K562 (cell line): ENCODE data around the gene CELSR2. TPM values are rescaled to one million over a fixed set of nuclear protein-coding genes. Genes with fewer than 3 reads are reported as not detected.
A peak's percentile ranks its signal among the peaks of the same experiment; 100 is the strongest.

Source experiments
- ATAC-seq: fragments of 200-7000 bp; cut with Tn5 transposase; 3 replicates; pipeline ENCODE4 v1.9.1; 2020; ENCODE audit warnings: moderate library complexity
- BruUV-seq: library from RNA; stranded (reverse); fragments of 400-500 nt; replicated peaks from 2 replicates; lab custom pipeline; 2021; lab: Mats Ljungman, UMichigan
- CTCF ChIA-PET: fragments of 300-600 bp; formaldehyde crosslinking; extraction: SDS; loops from one replicate; lab custom pipeline; 2021; ENCODE audit warnings: low intra/inter-chr PET ratio; lab: Yijun Ruan, JAX
- POLR2A ChIA-PET: fragments of 300-600, 350-650 bp; sonication (Branson Sonifier 250); formaldehyde crosslinking; extraction: SDS; loops from one replicate; lab custom pipeline; 2021; ENCODE audit warnings: antibody characterized with exemption, inconsistent platforms; lab: Yijun Ruan, JAX
- DNase-seq, 4 experiments: peaks; one replicate each; pipeline versions ENCODE4 v3.0.0 to v3.0.0-alpha.2; 2011 to 2018; ENCODE audit warnings: low spot score in 3 of 4, mixed read lengths in 3 of 4; ENCODE audit errors: extremely low read depth in 1 of 4
- FAIRE-seq: peaks from 2 replicates; lab custom pipeline; 2011; peaks lifted over from hg19 to GRCh38; lab: Jason Lieb, UNC
- H2AFZ ChIP-seq: 2 replicates; pipeline ENCODE4 v1.6.0; 2011; ENCODE audit warnings: low read depth, low read length, control low read depth, inconsistent platforms
- H3K27ac ChIP-seq: fragments of 200-600 bp; 3 replicates; pipeline ENCODE4 v1.8.0; 2011; ENCODE audit warnings: low read depth, mild to moderate bottlenecking, control low read depth, inconsistent platforms, low read length, moderate library complexity, mixed read lengths; ENCODE audit errors: extremely low read depth
- H3K27me3 ChIP-seq, 2 experiments: fragments of 300-600 bp in 1 of 2; 2 replicates in 1 of 2; 3 replicates in 1 of 2; pipeline versions ENCODE4 v1.6.0 to v1.8.0; 2011; ENCODE audit warnings: inconsistent platforms in 2 of 2, low read length in 2 of 2, mild to moderate bottlenecking in 1 of 2, mixed read lengths in 1 of 2, moderate library complexity in 1 of 2; ENCODE audit not compliant: control insufficient read depth in 2 of 2, insufficient read depth in 2 of 2
- H3K36me3 ChIP-seq: fragments of 300-600 bp; 3 replicates; pipeline ENCODE4 v1.8.0; 2011; ENCODE audit warnings: mild to moderate bottlenecking, low read length, inconsistent platforms; ENCODE audit not compliant: control insufficient read depth, insufficient read depth
- H3K4me1 ChIP-seq, 2 experiments: fragments of 200-600 bp in 1 of 2; replicated peaks in 1 of 2; 2 replicates in 1 of 2; 3 replicates in 1 of 2; pipeline versions ENCODE4 v1.5.1 to v1.8.0; 2011; ENCODE audit warnings: inconsistent platforms in 2 of 2, low read length in 2 of 2, mild to moderate bottlenecking in 1 of 2, mixed read lengths in 1 of 2, moderate library complexity in 1 of 2; ENCODE audit not compliant: control insufficient read depth in 2 of 2, insufficient read depth in 2 of 2
- H3K4me2 ChIP-seq: 2 replicates; pipeline ENCODE4 v1.6.1; 2011; ENCODE audit warnings: low read length, control low read depth, inconsistent platforms, mixed read lengths; ENCODE audit not compliant: insufficient read depth
- H3K4me3 ChIP-seq: fragments of 200-600 bp; sonication (generic), shearing (Covaris generic); 2 replicates; pipeline ENCODE4 v1.5.1; 2016; ENCODE audit warnings: control low read depth, inconsistent platforms
- H3K79me2 ChIP-seq: fragments of 200-600 bp; 3 replicates; pipeline ENCODE4 v1.8.0; 2011; ENCODE audit warnings: low read length, inconsistent platforms; ENCODE audit not compliant: control insufficient read depth, insufficient read depth
- H3K9ac ChIP-seq, 2 experiments: 2 replicates each; pipeline versions ENCODE4 v1.6.0 to v1.6.1; 2011; ENCODE audit warnings: low read depth in 2 of 2, low read length in 2 of 2, control low read depth in 1 of 2, inconsistent platforms in 1 of 2, mild to moderate bottlenecking in 1 of 2, mixed read lengths in 1 of 2; ENCODE audit not compliant: insufficient read depth in 1 of 2
- H3K9me1 ChIP-seq: one replicate; pipeline ENCODE4 v1.6.0; 2011; ENCODE audit warnings: inconsistent platforms, mild to moderate bottlenecking, low read length, moderate library complexity; ENCODE audit not compliant: control insufficient read depth, insufficient read depth
- H3K9me3 ChIP-seq: replicated peaks from 2 replicates; pipeline ENCODE4 v1.5.1; 2011; ENCODE audit warnings: low read depth, low read length, inconsistent platforms; ENCODE audit not compliant: control insufficient read depth, insufficient read depth
- H4K20me1 ChIP-seq: replicated peaks from 2 replicates; pipeline ENCODE4 v1.6.1; 2011; ENCODE audit warnings: low read length, inconsistent platforms, mixed read lengths; ENCODE audit not compliant: control insufficient read depth, insufficient read depth
- ILK ChIP-seq: fragments of 450-650 bp; IDR thresholded peaks from 2 replicates; pipeline ENCODE4 v1.6.1; 2016; ENCODE audit warnings: missing genetic modification characterization, low read depth, mild to moderate bottlenecking, missing compliant biosample characterization, moderate library complexity, borderline replicate concordance
- KLF6 ChIP-seq: fragments of 250-450 bp; sonication (Bioruptor Pico); IDR thresholded peaks from 2 replicates; pipeline ENCODE4 v1.4.0; 2020; ENCODE audit warnings: mild to moderate bottlenecking, moderate library complexity, borderline replicate concordance
- NR2C1 ChIP-seq, 2 experiments: fragments of 450-650 bp; IDR thresholded peaks; 2 replicates each; pipeline ENCODE4 v1.6.1; 2017; ENCODE audit warnings: mild to moderate bottlenecking in 2 of 2, antibody characterized with exemption in 1 of 2, inconsistent platforms in 1 of 2, missing compliant biosample characterization in 1 of 2, missing genetic modification characterization in 1 of 2
- PCBP1 ChIP-seq: fragments of 200-400 bp; formaldehyde crosslinking; IDR thresholded peaks from 2 replicates; pipeline ENCODE4 v1.6.1; 2018; ENCODE audit warnings: mild to moderate bottlenecking, low read depth, low read length; ENCODE audit not compliant: poor library complexity, severe bottlenecking
- WGBS: fragments of 100-300 bp; shearing (Covaris generic); methylation state at CpG from one replicate; pipeline ENCODE4 v1.1.6; 2016; ENCODE audit warnings: low coverage, mixed read lengths; ENCODE audit not compliant: insufficient coverage; ENCODE audit errors: missing lambda C conversion rate; 5-methylcytosine and 5-hydroxymethylcytosine counted together
- in situ Hi-C: fragments of 300-500 bp; cut with MboI; formaldehyde crosslinking; loops from 4 replicates; pipeline ENCODE4 v1.15.0; 2018; ENCODE audit warnings: inconsistent platforms, mixed read lengths
- intact Hi-C: fragments of 100-400 bp; cut with micrococcal nuclease; formaldehyde crosslinking; loops from 2 replicates; pipeline ENCODE4 v1.14.2; 2022
- polyA plus RNA-seq, 8 experiments: library from polyadenylated mRNA; depleted of rRNA in 4 of 8; stranded (reverse) in 5 of 8; unstranded in 3 of 8; fragments of >200 nt; fragmentation: Nextera tagmentation in 2 of 8; fragmentation: Illumina TruSeq in 1 of 8; extraction: Ambion mirVana in 2 of 8; extraction: Trizol in 1 of 8; gene quantifications; 2 replicates each; pipeline versions ENCODE4 v1.2.1 to v1.2.3, GENCODE V29; 2011 to 2014; ENCODE audit warnings: inconsistent platforms in 1 of 8, missing spikeins in 1 of 8
- total RNA-seq, 7 experiments: library from RNA; depleted of rRNA in 6 of 7; stranded (reverse); fragments of >200 nt in 6 of 7; fragmentation: Illumina TruSeq in 2 of 7; extraction: Trizol in 2 of 7; gene quantifications; 2 replicates each; pipeline versions ENCODE4 v1.2.1 to v1.2.3, GENCODE V29; 2011 to 2021; ENCODE audit warnings: low replicate concordance in 1 of 7
- TF ChIP-seq, protein P1 (sequence below): fragments of 200-600 bp; sonication (generic); IDR thresholded peaks from one replicate; pipeline ENCODE4 v1.6.1; 2012; ENCODE audit warnings: mild to moderate bottlenecking, low read depth, low read length, inconsistent platforms
- TF ChIP-seq, protein P2 (sequence below): fragments of 450-650 bp; IDR thresholded peaks from 2 replicates; pipeline ENCODE4 v1.6.1; 2014; ENCODE audit warnings: low read depth, mild to moderate bottlenecking, moderate library complexity, borderline replicate concordance

The CELSR2 gene
- total and polyA plus RNA-seq, 9 of the 15 experiments (the other 6 are each of a cell fraction or from before 2014, with no cell fraction given) = 0.31 to 21.9 (median 4.2) TPM

DNA sequence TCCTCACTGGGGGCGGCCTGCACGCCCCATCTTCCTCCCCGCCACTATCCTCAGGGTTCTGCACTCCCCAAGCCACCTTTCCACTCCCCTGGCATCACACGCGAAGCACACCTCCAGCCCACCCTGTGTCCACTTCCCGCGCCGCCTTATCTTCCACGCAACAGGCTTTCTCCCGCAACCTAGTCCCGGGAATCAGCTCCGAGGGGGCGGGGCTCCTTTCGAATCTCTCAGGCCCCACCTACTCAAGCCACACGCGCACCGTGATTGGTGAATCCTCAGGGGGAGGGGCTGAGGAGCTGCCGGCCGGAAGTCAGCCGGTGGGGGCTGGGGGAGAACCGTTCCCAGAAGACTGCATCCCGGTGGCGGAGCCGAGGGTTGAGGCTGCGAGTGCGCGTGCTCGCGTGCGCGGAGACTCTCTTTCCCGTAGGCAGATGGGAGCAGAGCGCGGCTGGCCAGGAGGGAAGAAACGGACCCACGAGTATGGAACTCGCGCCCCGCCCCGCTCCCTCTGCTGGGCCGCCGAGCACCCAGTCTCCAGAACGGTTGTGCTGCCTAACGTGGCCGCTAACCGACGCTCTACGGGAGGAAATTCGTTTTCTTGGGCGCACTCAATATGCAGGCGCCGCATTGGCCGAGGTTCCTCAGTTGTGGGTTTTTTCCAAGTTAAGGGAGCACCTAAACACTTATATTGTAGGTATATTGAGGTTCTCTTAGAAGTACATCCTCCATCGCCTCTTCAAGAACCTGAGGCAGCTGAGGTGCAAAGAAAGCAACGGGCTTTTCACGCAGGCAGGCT, 33.8 kb downstream of the CELSR2 start, which contains the start of gene PSRC1:
Gene PSRC1, minus strand, starts transcription at position 194 of the 796 bp plus-strand sequence.
- no peaks in the 10 kb centered on the region; the same call in 1 of the 2 replicates for H4K20me1 ChIP-seq
- ATAC-seq = peak; percentile 97
- H3K27me3 ChIP-seq = no peaks in the 10 kb centered on the region
- no peaks in the 10 kb centered on the region for H3K9me3 ChIP-seq
- CTCF ChIA-PET = interaction anchor here (0.9 kb wide), 1 partner anchor 116 kb away, joined by 6 read pairs; no protein-coding TSS in a partner anchor
- peaks cover 30% of the 10 kb centered on the region; the same call in 2 of the 3 replicates for H3K36me3 ChIP-seq
- peak within 1 kb of the TSS; percentile 97 for H3K27ac ChIP-seq
- POLR2A ChIA-PET = interaction anchor here (0.6 to 1.9 kb wide), 22 partner anchors 12 to 249 kb away, joined by 3 to 16 read pairs (median 3); partner anchors contain the start of genes MYBPHL and SORT1
- DNase-seq = peak; percentile 99 to 100 (median 100)
- peak within 1 kb of the TSS; percentile 90 to 94 for H3K9ac ChIP-seq
- H3K79me2 ChIP-seq = peaks cover 27% of the 10 kb centered on the region
- BruUV-seq = TSS peak; percentile 98
- intact Hi-C loops (loop anchor here (2.0 kb wide), 1 partner anchor 116 kb away; no protein-coding TSS in a partner anchor), in situ Hi-C loops (no loop called here)
- H3K4me2 ChIP-seq = peak within 1 kb of the TSS; percentile 99
- H3K4me1 ChIP-seq = peaks cover 31 to 37% of the 10 kb centered on the region in 2 experiments
- peak within 1 kb of the TSS; percentile 68 for H3K4me3 ChIP-seq
- under 1% methylated on average over 56 of the region's 56 CpGs for WGBS
- H2AFZ ChIP-seq = peak within 1 kb of the TSS; percentile 95
- no peaks in the 10 kb centered on the region for H3K9me1 ChIP-seq
- peak; percentile 92 for FAIRE-seq
- TF ChIP-seq NR2C1 (IDR thresholded peaks at IDR 0.05) (no peak), NR2C1 (tag; IDR thresholded peaks at IDR 0.05) (no peak), ILK (tag) (no peak), PCBP1 (peak; percentile 79), KLF6 (CRISPR knock-in tag) (peak; percentile 77; the same call in 1 of the 2 replicates)
- TF ChIP-seq, protein P1, sequence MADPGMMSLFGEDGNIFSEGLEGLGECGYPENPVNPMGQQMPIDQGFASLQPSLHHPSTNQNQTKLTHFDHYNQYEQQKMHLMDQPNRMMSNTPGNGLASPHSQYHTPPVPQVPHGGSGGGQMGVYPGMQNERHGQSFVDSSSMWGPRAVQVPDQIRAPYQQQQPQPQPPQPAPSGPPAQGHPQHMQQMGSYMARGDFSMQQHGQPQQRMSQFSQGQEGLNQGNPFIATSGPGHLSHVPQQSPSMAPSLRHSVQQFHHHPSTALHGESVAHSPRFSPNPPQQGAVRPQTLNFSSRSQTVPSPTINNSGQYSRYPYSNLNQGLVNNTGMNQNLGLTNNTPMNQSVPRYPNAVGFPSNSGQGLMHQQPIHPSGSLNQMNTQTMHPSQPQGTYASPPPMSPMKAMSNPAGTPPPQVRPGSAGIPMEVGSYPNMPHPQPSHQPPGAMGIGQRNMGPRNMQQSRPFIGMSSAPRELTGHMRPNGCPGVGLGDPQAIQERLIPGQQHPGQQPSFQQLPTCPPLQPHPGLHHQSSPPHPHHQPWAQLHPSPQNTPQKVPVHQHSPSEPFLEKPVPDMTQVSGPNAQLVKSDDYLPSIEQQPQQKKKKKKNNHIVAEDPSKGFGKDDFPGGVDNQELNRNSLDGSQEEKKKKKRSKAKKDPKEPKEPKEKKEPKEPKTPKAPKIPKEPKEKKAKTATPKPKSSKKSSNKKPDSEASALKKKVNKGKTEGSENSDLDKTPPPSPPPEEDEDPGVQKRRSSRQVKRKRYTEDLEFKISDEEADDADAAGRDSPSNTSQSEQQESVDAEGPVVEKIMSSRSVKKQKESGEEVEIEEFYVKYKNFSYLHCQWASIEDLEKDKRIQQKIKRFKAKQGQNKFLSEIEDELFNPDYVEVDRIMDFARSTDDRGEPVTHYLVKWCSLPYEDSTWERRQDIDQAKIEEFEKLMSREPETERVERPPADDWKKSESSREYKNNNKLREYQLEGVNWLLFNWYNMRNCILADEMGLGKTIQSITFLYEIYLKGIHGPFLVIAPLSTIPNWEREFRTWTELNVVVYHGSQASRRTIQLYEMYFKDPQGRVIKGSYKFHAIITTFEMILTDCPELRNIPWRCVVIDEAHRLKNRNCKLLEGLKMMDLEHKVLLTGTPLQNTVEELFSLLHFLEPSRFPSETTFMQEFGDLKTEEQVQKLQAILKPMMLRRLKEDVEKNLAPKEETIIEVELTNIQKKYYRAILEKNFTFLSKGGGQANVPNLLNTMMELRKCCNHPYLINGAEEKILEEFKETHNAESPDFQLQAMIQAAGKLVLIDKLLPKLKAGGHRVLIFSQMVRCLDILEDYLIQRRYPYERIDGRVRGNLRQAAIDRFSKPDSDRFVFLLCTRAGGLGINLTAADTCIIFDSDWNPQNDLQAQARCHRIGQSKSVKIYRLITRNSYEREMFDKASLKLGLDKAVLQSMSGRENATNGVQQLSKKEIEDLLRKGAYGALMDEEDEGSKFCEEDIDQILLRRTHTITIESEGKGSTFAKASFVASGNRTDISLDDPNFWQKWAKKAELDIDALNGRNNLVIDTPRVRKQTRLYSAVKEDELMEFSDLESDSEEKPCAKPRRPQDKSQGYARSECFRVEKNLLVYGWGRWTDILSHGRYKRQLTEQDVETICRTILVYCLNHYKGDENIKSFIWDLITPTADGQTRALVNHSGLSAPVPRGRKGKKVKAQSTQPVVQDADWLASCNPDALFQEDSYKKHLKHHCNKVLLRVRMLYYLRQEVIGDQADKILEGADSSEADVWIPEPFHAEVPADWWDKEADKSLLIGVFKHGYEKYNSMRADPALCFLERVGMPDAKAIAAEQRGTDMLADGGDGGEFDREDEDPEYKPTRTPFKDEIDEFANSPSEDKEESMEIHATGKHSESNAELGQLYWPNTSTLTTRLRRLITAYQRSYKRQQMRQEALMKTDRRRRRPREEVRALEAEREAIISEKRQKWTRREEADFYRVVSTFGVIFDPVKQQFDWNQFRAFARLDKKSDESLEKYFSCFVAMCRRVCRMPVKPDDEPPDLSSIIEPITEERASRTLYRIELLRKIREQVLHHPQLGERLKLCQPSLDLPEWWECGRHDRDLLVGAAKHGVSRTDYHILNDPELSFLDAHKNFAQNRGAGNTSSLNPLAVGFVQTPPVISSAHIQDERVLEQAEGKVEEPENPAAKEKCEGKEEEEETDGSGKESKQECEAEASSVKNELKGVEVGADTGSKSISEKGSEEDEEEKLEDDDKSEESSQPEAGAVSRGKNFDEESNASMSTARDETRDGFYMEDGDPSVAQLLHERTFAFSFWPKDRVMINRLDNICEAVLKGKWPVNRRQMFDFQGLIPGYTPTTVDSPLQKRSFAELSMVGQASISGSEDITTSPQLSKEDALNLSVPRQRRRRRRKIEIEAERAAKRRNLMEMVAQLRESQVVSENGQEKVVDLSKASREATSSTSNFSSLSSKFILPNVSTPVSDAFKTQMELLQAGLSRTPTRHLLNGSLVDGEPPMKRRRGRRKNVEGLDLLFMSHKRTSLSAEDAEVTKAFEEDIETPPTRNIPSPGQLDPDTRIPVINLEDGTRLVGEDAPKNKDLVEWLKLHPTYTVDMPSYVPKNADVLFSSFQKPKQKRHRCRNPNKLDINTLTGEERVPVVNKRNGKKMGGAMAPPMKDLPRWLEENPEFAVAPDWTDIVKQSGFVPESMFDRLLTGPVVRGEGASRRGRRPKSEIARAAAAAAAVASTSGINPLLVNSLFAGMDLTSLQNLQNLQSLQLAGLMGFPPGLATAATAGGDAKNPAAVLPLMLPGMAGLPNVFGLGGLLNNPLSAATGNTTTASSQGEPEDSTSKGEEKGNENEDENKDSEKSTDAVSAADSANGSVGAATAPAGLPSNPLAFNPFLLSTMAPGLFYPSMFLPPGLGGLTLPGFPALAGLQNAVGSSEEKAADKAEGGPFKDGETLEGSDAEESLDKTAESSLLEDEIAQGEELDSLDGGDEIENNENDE = no peak
- TF ChIP-seq, protein P2, sequence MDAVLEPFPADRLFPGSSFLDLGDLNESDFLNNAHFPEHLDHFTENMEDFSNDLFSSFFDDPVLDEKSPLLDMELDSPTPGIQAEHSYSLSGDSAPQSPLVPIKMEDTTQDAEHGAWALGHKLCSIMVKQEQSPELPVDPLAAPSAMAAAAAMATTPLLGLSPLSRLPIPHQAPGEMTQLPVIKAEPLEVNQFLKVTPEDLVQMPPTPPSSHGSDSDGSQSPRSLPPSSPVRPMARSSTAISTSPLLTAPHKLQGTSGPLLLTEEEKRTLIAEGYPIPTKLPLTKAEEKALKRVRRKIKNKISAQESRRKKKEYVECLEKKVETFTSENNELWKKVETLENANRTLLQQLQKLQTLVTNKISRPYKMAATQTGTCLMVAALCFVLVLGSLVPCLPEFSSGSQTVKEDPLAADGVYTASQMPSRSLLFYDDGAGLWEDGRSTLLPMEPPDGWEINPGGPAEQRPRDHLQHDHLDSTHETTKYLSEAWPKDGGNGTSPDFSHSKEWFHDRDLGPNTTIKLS = peak; percentile 66; the same call in 1 of the 2 replicates
